GM23338 (cell line): Measurements from ENCODE around the gene ALCAM. TPM values are rescaled to one million over a fixed set of nuclear protein-coding genes. Genes with fewer than 3 reads are reported as not detected.

Experiments
- ATAC-seq: fragments of 200-7000 bp; cut with Tn5 transposase; 3 replicates; pipeline ENCODE4 v1.9.1; 2020
- DNase-seq: peaks from one replicate; pipeline ENCODE4 v3.0.0-alpha.2; 2015; ENCODE audit warnings: low spot score
- H2AFZ ChIP-seq: fragments of 200-600 bp; sonication (generic); 2 replicates; pipeline ENCODE4 v1.8.0; 2016; ENCODE audit warnings: antibody characterized with exemption, mild to moderate bottlenecking, moderate library complexity
- H3F3A ChIP-seq: fragments of 200-600 bp; sonication (generic); replicated peaks from 2 replicates; pipeline ENCODE4 v1.8.0; 2017; ENCODE audit warnings: antibody characterized with exemption, mixed run types, low read depth
- H3K27ac ChIP-seq: fragments of 200-600 bp; sonication (generic); 2 replicates; pipeline ENCODE4 v1.6.1; 2016; ENCODE audit warnings: low read depth
- H3K27me3 ChIP-seq: fragments of 200-600 bp; sonication (generic); 2 replicates; pipeline ENCODE4 v1.8.0; 2016; ENCODE audit warnings: mild to moderate bottlenecking, mixed run types, moderate library complexity; ENCODE audit not compliant: insufficient read depth
- H3K36me3 ChIP-seq: fragments of 200-600 bp; sonication (generic); 2 replicates; pipeline ENCODE4 v1.8.0; 2016; ENCODE audit warnings: mild to moderate bottlenecking; ENCODE audit not compliant: insufficient read depth
- H3K4me1 ChIP-seq: fragments of 200-600 bp; sonication (generic); 2 replicates; pipeline ENCODE4 v1.8.0; 2016; ENCODE audit warnings: mild to moderate bottlenecking, moderate library complexity; ENCODE audit not compliant: insufficient read depth
- H3K4me2 ChIP-seq: fragments of 200-600 bp; sonication (generic); 2 replicates; pipeline ENCODE4 v1.7.1; 2017; ENCODE audit warnings: mixed run types
- H3K4me3 ChIP-seq: fragments of 200-600 bp; sonication (generic); 2 replicates; pipeline ENCODE4 v1.6.1; 2016; ENCODE audit warnings: mixed run types
- H3K79me2 ChIP-seq: fragments of 200-600 bp; sonication (generic); replicated peaks from 2 replicates; pipeline ENCODE4 v1.8.0; 2017; ENCODE audit warnings: mild to moderate bottlenecking; ENCODE audit not compliant: insufficient read depth
- H3K9me2 ChIP-seq: fragments of 200-600 bp; sonication (generic); 2 replicates; pipeline ENCODE4 v1.8.0; 2017; ENCODE audit not compliant: insufficient read depth
- H4K20me1 ChIP-seq: fragments of 200-600 bp; sonication (generic); replicated peaks from 2 replicates; pipeline ENCODE4 v1.8.0; 2017; ENCODE audit warnings: mild to moderate bottlenecking; ENCODE audit not compliant: insufficient read depth
- H3K27ac Mint-ChIP-seq: 2 replicates; pipeline ENCODE4 v1.8.0; 2020; ENCODE audit warnings: inconsistent platforms, mild to moderate bottlenecking, moderate library complexity, mixed read lengths
- H3K27me3 Mint-ChIP-seq: 3 replicates; pipeline ENCODE4 v1.8.0; 2022; ENCODE audit warnings: low read depth, mild to moderate bottlenecking, moderate library complexity, mixed read lengths, inconsistent platforms; ENCODE audit not compliant: insufficient read depth, poor library complexity
- H3K36me3 Mint-ChIP-seq: 3 replicates; pipeline ENCODE4 v1.8.0; 2021; ENCODE audit warnings: low read depth, mild to moderate bottlenecking, inconsistent platforms, moderate library complexity, mixed read lengths
- H3K4me1 Mint-ChIP-seq: 3 replicates; pipeline ENCODE4 v1.8.0; 2020; ENCODE audit warnings: mild to moderate bottlenecking, inconsistent platforms, mixed read lengths
- H3K4me3 Mint-ChIP-seq: 3 replicates; pipeline ENCODE4 v1.8.0; 2021; ENCODE audit warnings: moderate library complexity, mild to moderate bottlenecking, inconsistent platforms, mixed read lengths
- H3K9me3 Mint-ChIP-seq: 3 replicates; pipeline ENCODE4 v1.8.0; 2020; ENCODE audit warnings: moderate library complexity, mild to moderate bottlenecking, inconsistent platforms, mixed read lengths
- CREB1 ChIP-seq: fragments of 250-450 bp; sonication (Bioruptor Pico); IDR thresholded peaks from 2 replicates; pipeline ENCODE4 v1.5.0; 2020; ENCODE audit warnings: low read depth, mild to moderate bottlenecking, moderate library complexity
- EZH2 ChIP-seq: fragments of 200-600 bp; sonication (generic); IDR thresholded peaks from one replicate; pipeline ENCODE4 v1.8.0; 2017; ENCODE audit warnings: antibody characterized with exemption, mild to moderate bottlenecking, low read depth; ENCODE audit not compliant: unreplicated experiment
- EZH2phosphoT487 ChIP-seq: fragments of 200-600 bp; sonication (generic); IDR thresholded peaks from one replicate; pipeline ENCODE4 v1.8.1; 2018; ENCODE audit warnings: antibody characterized with exemption; ENCODE audit not compliant: unreplicated experiment
- JUNB ChIP-seq: IDR thresholded peaks from one replicate; pipeline ENCODE4 v1.6.1; 2016; ENCODE audit warnings: antibody characterized with exemption; ENCODE audit not compliant: unreplicated experiment
- NANOG ChIP-seq: IDR thresholded peaks from 2 replicates; pipeline ENCODE4 v1.6.1; 2016; ENCODE audit warnings: antibody characterized with exemption, borderline replicate concordance
- POLR2AphosphoS5 ChIP-seq: IDR thresholded peaks from 2 replicates; pipeline ENCODE4 v1.6.1; 2016; ENCODE audit warnings: antibody characterized with exemption, low read depth
- STAT1 ChIP-seq: IDR thresholded peaks from one replicate; pipeline ENCODE4 v1.6.1; 2016; ENCODE audit warnings: antibody characterized with exemption; ENCODE audit not compliant: unreplicated experiment
- ZNF114 ChIP-seq: fragments of 250-450 bp; sonication (Bioruptor Pico); IDR thresholded peaks from 2 replicates; pipeline ENCODE4 v1.5.0; 2020; ENCODE audit warnings: mild to moderate bottlenecking, moderate library complexity
- polyA plus RNA-seq: library from polyadenylated mRNA; unstranded; fragments of >200 nt; fragmentation: Nextera tagmentation; extraction: Ambion mirVana; gene quantifications from 2 replicates; pipeline ENCODE4 v1.2.1, GENCODE V29; 2016
- total RNA-seq: library from RNA; depleted of rRNA; stranded (reverse); fragments of >200 nt; shearing (Covaris generic); gene quantifications from 2 replicates; pipeline ENCODE4 v1.2.3, GENCODE V29; 2014
- TF ChIP-seq, protein P1 (sequence below): IDR thresholded peaks from 2 replicates; pipeline ENCODE4 v1.6.1; 2016; ENCODE audit warnings: antibody characterized with exemption
- TF ChIP-seq, protein P2 (sequence below), 2 experiments: fragments of 200-600 bp in 1 of 2; sonication (generic) in 1 of 2; conservative IDR thresholded peaks; 2 replicates each; pipeline versions ENCODE4 v1.5.1 to v1.6.1; 2016 to 2017; ENCODE audit warnings: antibody characterized with exemption in 2 of 2, low read depth in 2 of 2, mild to moderate bottlenecking in 2 of 2, moderate library complexity in 1 of 2
- TF ChIP-seq, protein P3 (sequence below): IDR thresholded peaks from one replicate; pipeline ENCODE4 v1.6.1; 2018; ENCODE audit warnings: antibody characterized with exemption; ENCODE audit not compliant: unreplicated experiment

ALCAM gene
- total and polyA plus RNA-seq, 2 experiments from 2014 or later = 11.3 to 36.0 TPM

DNA sequence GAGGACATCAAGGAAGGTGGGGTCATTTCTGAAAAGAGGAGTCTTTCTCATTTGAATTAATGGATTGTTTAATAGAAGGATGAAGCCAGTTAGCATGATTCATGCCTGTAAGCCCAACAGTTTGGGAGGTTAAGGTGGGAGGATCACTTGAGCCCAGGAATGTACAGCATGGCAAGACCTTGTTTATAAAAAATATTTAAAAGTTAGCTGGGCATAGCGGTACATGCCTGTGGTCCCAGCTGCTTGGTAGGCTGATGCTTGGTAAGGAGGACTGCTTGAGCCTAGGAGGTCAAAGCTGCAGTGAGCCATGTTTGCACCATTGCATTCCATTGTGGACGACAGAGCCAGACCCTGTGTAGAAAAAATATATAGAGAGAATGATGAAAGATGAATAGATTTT is 165.5 kb downstream of the ALCAM start (continued):
- no peak for TF ChIP-seq ZNF114 (CRISPR knock-in tag)
- TF ChIP-seq JUNB = no peak
- no peak for TF ChIP-seq POLR2AphosphoS5
- no peak for TF ChIP-seq STAT1

DNA sequence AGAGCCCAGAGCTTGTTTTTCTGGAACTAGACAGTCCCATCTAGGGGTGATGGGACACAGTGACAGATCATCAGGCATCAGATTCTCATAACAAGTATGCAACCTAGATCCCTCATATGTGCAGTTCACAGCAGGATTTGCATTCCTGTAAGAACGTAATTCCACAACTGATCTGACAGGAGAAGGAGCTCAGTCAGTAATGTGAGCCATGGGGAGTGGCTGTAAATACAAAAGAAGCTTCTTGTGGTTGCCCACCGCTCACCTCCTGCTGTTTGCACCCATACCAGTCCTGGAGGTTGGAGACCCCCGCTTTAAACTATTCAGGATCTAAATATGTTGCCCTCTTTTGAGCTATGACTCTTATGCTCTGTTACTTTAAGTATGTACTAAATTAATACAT is 167.3 kb downstream of the ALCAM start:
- Histone ChIP-seq H3K36me3 (no peaks in the 10 kb centered on the region), H3K27me3 (no peaks in the 10 kb centered on the region), H3K27ac (no peak overlapping the region), H3K4me2 (no peak overlapping the region), H2AFZ (no peak overlapping the region), H4K20me1 (no peaks in the 10 kb centered on the region), H3F3A (no peaks in the 10 kb centered on the region), H3K9me2 (no peaks in the 10 kb centered on the region), H3K79me2 (no peaks in the 10 kb centered on the region), H3K4me3 (no peak overlapping the region), H3K4me1 (peaks cover 6% of the 10 kb centered on the region; the same call in 1 of the 2 replicates)
- Mint-ChIP-seq H3K9me3 (no peaks in the 10 kb centered on the region), H3K4me3 (no peak overlapping the region), H3K4me1 (no peaks in the 10 kb centered on the region; the same call in 1 of the 3 replicates), H3K27me3 (peaks cover 2% of the 10 kb centered on the region), H3K36me3 (no peaks in the 10 kb centered on the region), H3K27ac (no peak overlapping the region)
- ATAC-seq = no peak
- TF ChIP-seq JUNB = no peak
- no peak for TF ChIP-seq ZNF114 (CRISPR knock-in tag)
- TF ChIP-seq EZH2 = no peak
- TF ChIP-seq, protein P1, sequence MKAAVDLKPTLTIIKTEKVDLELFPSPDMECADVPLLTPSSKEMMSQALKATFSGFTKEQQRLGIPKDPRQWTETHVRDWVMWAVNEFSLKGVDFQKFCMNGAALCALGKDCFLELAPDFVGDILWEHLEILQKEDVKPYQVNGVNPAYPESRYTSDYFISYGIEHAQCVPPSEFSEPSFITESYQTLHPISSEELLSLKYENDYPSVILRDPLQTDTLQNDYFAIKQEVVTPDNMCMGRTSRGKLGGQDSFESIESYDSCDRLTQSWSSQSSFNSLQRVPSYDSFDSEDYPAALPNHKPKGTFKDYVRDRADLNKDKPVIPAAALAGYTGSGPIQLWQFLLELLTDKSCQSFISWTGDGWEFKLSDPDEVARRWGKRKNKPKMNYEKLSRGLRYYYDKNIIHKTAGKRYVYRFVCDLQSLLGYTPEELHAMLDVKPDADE = no peak
- TF ChIP-seq, protein P2, sequence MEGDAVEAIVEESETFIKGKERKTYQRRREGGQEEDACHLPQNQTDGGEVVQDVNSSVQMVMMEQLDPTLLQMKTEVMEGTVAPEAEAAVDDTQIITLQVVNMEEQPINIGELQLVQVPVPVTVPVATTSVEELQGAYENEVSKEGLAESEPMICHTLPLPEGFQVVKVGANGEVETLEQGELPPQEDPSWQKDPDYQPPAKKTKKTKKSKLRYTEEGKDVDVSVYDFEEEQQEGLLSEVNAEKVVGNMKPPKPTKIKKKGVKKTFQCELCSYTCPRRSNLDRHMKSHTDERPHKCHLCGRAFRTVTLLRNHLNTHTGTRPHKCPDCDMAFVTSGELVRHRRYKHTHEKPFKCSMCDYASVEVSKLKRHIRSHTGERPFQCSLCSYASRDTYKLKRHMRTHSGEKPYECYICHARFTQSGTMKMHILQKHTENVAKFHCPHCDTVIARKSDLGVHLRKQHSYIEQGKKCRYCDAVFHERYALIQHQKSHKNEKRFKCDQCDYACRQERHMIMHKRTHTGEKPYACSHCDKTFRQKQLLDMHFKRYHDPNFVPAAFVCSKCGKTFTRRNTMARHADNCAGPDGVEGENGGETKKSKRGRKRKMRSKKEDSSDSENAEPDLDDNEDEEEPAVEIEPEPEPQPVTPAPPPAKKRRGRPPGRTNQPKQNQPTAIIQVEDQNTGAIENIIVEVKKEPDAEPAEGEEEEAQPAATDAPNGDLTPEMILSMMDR (conservative IDR thresholded peaks at IDR 0.05; ENCODE audit: low read depth in 2 of 2) = no peak
- DNase-seq = no peak

DNA sequence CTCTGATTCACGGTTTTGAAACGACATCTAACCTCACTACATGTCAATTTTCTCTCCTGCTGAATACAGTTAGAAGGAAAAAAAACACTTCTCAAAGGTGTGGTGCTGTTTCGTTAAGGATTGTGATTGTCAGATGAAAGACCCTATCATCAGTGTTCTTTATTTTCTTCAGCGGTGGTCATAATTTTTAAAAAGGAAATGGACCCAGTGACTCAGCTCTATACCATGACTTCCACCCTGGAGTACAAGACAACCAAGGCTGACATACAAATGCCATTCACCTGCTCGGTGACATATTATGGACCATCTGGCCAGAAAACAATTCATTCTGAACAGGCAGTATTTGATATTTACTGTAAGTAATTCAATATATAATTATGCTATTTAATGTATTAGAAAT is 167.8 kb downstream of the ALCAM start:
- H3K36me3 ChIP-seq = no peaks in the 10 kb centered on the region
- Mint-ChIP-seq H3K4me3 (no peak overlapping the region), H3K9me3 (no peaks in the 10 kb centered on the region), H3K36me3 (no peaks in the 10 kb centered on the region), H3K4me1 (no peaks in the 10 kb centered on the region; the same call in 1 of the 3 replicates), H3K27ac (no peak overlapping the region), H3K27me3 (peaks cover 2% of the 10 kb centered on the region)
- H3K27ac ChIP-seq = no peak overlapping the region
- no peaks in the 10 kb centered on the region for H3F3A ChIP-seq
- H3K4me1 ChIP-seq = peaks cover 6% of the 10 kb centered on the region; the same call in 1 of the 2 replicates
- no peak overlapping the region for H3K4me2 ChIP-seq
- DNase-seq (no peak), ATAC-seq (no peak)
- no peaks in the 10 kb centered on the region for H3K79me2 ChIP-seq
- no peak overlapping the region for H2AFZ ChIP-seq
- no peak overlapping the region for H3K4me3 ChIP-seq
- H3K9me2 ChIP-seq = no peaks in the 10 kb centered on the region
- H4K20me1 ChIP-seq = no peaks in the 10 kb centered on the region
- H3K27me3 ChIP-seq = no peaks in the 10 kb centered on the region
- no peak for TF ChIP-seq EZH2phosphoT487
- TF ChIP-seq POLR2AphosphoS5 = no peak
- TF ChIP-seq, protein P3, sequence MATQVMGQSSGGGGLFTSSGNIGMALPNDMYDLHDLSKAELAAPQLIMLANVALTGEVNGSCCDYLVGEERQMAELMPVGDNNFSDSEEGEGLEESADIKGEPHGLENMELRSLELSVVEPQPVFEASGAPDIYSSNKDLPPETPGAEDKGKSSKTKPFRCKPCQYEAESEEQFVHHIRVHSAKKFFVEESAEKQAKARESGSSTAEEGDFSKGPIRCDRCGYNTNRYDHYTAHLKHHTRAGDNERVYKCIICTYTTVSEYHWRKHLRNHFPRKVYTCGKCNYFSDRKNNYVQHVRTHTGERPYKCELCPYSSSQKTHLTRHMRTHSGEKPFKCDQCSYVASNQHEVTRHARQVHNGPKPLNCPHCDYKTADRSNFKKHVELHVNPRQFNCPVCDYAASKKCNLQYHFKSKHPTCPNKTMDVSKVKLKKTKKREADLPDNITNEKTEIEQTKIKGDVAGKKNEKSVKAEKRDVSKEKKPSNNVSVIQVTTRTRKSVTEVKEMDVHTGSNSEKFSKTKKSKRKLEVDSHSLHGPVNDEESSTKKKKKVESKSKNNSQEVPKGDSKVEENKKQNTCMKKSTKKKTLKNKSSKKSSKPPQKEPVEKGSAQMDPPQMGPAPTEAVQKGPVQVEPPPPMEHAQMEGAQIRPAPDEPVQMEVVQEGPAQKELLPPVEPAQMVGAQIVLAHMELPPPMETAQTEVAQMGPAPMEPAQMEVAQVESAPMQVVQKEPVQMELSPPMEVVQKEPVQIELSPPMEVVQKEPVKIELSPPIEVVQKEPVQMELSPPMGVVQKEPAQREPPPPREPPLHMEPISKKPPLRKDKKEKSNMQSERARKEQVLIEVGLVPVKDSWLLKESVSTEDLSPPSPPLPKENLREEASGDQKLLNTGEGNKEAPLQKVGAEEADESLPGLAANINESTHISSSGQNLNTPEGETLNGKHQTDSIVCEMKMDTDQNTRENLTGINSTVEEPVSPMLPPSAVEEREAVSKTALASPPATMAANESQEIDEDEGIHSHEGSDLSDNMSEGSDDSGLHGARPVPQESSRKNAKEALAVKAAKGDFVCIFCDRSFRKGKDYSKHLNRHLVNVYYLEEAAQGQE = no peak
- TF ChIP-seq NANOG = no peak
- no peak for TF ChIP-seq EZH2
- TF ChIP-seq, protein P2 (conservative IDR thresholded peaks at IDR 0.05; ENCODE audit: low read depth in 2 of 2) = no peak
- no peak for TF ChIP-seq ZNF114 (CRISPR knock-in tag)
- no peak for TF ChIP-seq STAT1
- no peak for TF ChIP-seq CREB1 (CRISPR knock-in tag)
